Ascending aorta (tissue), 2 donors: Measurements from ENCODE around the gene CADM1. TPM values are rescaled to one million over a fixed set of nuclear protein-coding genes. Genes with fewer than 3 reads are reported as not detected.

Experiments used
- DNase-seq, 2 donors: peaks; one replicate each; pipeline ENCODE4 v3.0.0-alpha.2; 2019; ENCODE audit warnings: low spot score in 2 of 2
- H3K27ac ChIP-seq, 2 donors: fragments of 200-600 bp; sonication (generic); one replicate each; pipeline ENCODE4 v1.5.1; 2016 to 2017; ENCODE audit warnings: mild to moderate bottlenecking in 1 of 2
- H3K27me3 ChIP-seq: fragments of 200-600 bp; sonication (generic); one replicate; pipeline ENCODE4 v1.5.1; 2017
- H3K36me3 ChIP-seq, 2 donors: fragments of 200-600 bp; sonication (generic); one replicate each; pipeline ENCODE4 v1.5.1; 2016
- H3K4me1 ChIP-seq, 2 donors: fragments of 200-600 bp; sonication (generic); one replicate each; pipeline ENCODE4 v1.5.1; 2016 to 2017; ENCODE audit warnings: mild to moderate bottlenecking in 1 of 2
- H3K4me3 ChIP-seq, 2 donors: fragments of 200-600 bp; sonication (generic); one replicate each; pipeline ENCODE4 v1.5.1; 2016 to 2017; ENCODE audit warnings: mild to moderate bottlenecking in 1 of 2
- H3K9me3 ChIP-seq, 2 donors: fragments of 200-600 bp; sonication (generic); one replicate each; pipeline ENCODE4 v1.5.1; 2016
- CTCF ChIP-seq, 3 experiments: fragments of 200-600 bp in 2 of 3; fragments of 450-650 bp in 1 of 3; sonication (generic) in 2 of 3; IDR thresholded peaks; one replicate each; pipeline ENCODE4 v1.5.1; 2016 to 2019; ENCODE audit warnings: antibody characterized with exemption in 3 of 3, mild to moderate bottlenecking in 1 of 3, moderate library complexity in 1 of 3
- intact Hi-C: fragments of 100-400 bp; cut with DNase I; formaldehyde crosslinking; loops from one replicate; pipeline ENCODE4 v1.15.1; 2023
- total RNA-seq: library from RNA; depleted of rRNA; stranded (reverse); fragments of >200 nt; gene quantifications from one replicate; pipeline ENCODE4 v1.1.0, GENCODE V29; 2016

CADM1 gene
- total RNA-seq, 1 donor from 2014 or later = 2.4 TPM

- Histone ChIP-seq H3K27ac (no peak overlapping the region), H3K4me3 (no peak overlapping the region), H3K9me3 (no peaks in the 10 kb centered on the region), H3K36me3 (no peaks in the 10 kb centered on the region), H3K4me1 (no peaks in the 10 kb centered on the region), H3K27me3 (no peaks in the 10 kb centered on the region)
- TF ChIP-seq CTCF (IDR thresholded peaks at IDR 0.05) = no peak
- DNase-seq = no peak
- intact Hi-C loops = no loop called here
These were observed 213.3 kb downstream of the CADM1 start for GRCh38 chr11:115290893-115291292.

- no peak overlapping the region for H3K27ac ChIP-seq
These were observed 213.7 kb downstream of the CADM1 start for GRCh38 chr11:115290479-115290878.

GRCh38 chr11:115287266-115287665, 216.9 kb downstream of the CADM1 start:
- no peak overlapping the region for H3K27ac ChIP-seq
- no peaks in the 10 kb centered on the region for H3K9me3 ChIP-seq
- TF ChIP-seq CTCF (IDR thresholded peaks at IDR 0.05) = no peak
- H3K4me1 ChIP-seq = no peaks in the 10 kb centered on the region
- DNase-seq = no peak
- intact Hi-C loops = no loop called here
- no peak overlapping the region for H3K4me3 ChIP-seq
- no peaks in the 10 kb centered on the region for H3K27me3 ChIP-seq
- H3K36me3 ChIP-seq = no peaks in the 10 kb centered on the region

More at GRCh38 chr11:115290479-115290878, 213.7 kb downstream of the CADM1 start:
- no peak for TF ChIP-seq CTCF (IDR thresholded peaks at IDR 0.05)
- H3K9me3 ChIP-seq = no peaks in the 10 kb centered on the region
- no peaks in the 10 kb centered on the region for H3K27me3 ChIP-seq
- no peaks in the 10 kb centered on the region for H3K36me3 ChIP-seq
- H3K4me1 ChIP-seq = no peaks in the 10 kb centered on the region
- intact Hi-C loops = no loop called here
- no peak for DNase-seq
- no peak overlapping the region for H3K4me3 ChIP-seq

GRCh38 chr11:115286614-115287013, 217.6 kb downstream of the CADM1 start:
- TF ChIP-seq CTCF (IDR thresholded peaks at IDR 0.05) = no peak
- no peak overlapping the region for H3K27ac ChIP-seq

GRCh38 chr11:115284773-115285172, 219.4 kb downstream of the CADM1 start:
- no peak for TF ChIP-seq CTCF (IDR thresholded peaks at IDR 0.05)
- no peaks in the 10 kb centered on the region for H3K36me3 ChIP-seq
- H3K4me3 ChIP-seq = no peak overlapping the region
- no peak for DNase-seq
- intact Hi-C loops = no loop called here
- no peaks in the 10 kb centered on the region for H3K9me3 ChIP-seq
- H3K27ac ChIP-seq = no peak overlapping the region
- no peaks in the 10 kb centered on the region for H3K4me1 ChIP-seq
- no peaks in the 10 kb centered on the region for H3K27me3 ChIP-seq

More at GRCh38 chr11:115286614-115287013, 217.6 kb downstream of the CADM1 start:
- H3K9me3 ChIP-seq = no peaks in the 10 kb centered on the region
- DNase-seq = no peak
- no peaks in the 10 kb centered on the region for H3K4me1 ChIP-seq
- intact Hi-C loops = no loop called here
- no peak overlapping the region for H3K4me3 ChIP-seq
- no peaks in the 10 kb centered on the region for H3K27me3 ChIP-seq
- no peaks in the 10 kb centered on the region for H3K36me3 ChIP-seq

- no peaks in the 10 kb centered on the region for H3K27me3 ChIP-seq
- TF ChIP-seq CTCF (IDR thresholded peaks at IDR 0.05) = no peak
- H3K36me3 ChIP-seq = no peaks in the 10 kb centered on the region
- no peak overlapping the region for H3K27ac ChIP-seq
- no peaks in the 10 kb centered on the region for H3K9me3 ChIP-seq
- H3K4me1 ChIP-seq = no peaks in the 10 kb centered on the region
- no peak overlapping the region for H3K4me3 ChIP-seq
- intact Hi-C loops = no loop called here
- DNase-seq = no peak
These were observed 221.3 kb downstream of the CADM1 start for GRCh38 chr11:115282923-115283322.
